Activated T-helper 1 cell treated with anti-CD3 and anti-CD28 coated beads, Interleukin-12 subunit alpha, Interleukin-12 subunit beta, Interleukin-2, Interleukin-4 antibody, amounts not matched to agents 30 ng/mL and 10 ng/mL and 1 ng/mL, durations not matched to agents 14 hours and 24 hours and 36 hours (primary cell): Measurements from ENCODE around the gene RSPH1. TPM values are rescaled to one million over a fixed set of nuclear protein-coding genes. Genes with fewer than 3 reads are reported as not detected.

Experiments
- DNase-seq: peaks from one replicate; pipeline ENCODE4 v3.0.0; 2021; ENCODE audit warnings: low spot score
- H3K27ac Mint-ChIP-seq: one replicate; pipeline ENCODE4 v1.8.0; 2021; ENCODE audit warnings: mild to moderate bottlenecking, mixed read lengths
- H3K27me3 Mint-ChIP-seq: one replicate; pipeline ENCODE4 v1.8.0; 2022; ENCODE audit warnings: mild to moderate bottlenecking, moderate library complexity, mixed read lengths; ENCODE audit not compliant: insufficient read depth
- H3K36me3 Mint-ChIP-seq: one replicate; pipeline ENCODE4 v1.8.0; 2021; ENCODE audit warnings: low read depth, mixed read lengths
- H3K4me1 Mint-ChIP-seq: one replicate; pipeline ENCODE4 v1.8.0; 2021; ENCODE audit warnings: low read depth, mixed read lengths
- H3K4me3 Mint-ChIP-seq: one replicate; pipeline ENCODE4 v1.8.0; 2021; ENCODE audit warnings: mild to moderate bottlenecking, moderate library complexity, mixed read lengths
- H3K9me3 Mint-ChIP-seq: one replicate; pipeline ENCODE4 v1.8.0; 2021; ENCODE audit warnings: mixed read lengths
- intact Hi-C: fragments of 100-400 bp; cut with micrococcal nuclease; formaldehyde crosslinking; loops from one replicate; pipeline ENCODE4 v1.15.1; 2024
- total RNA-seq: library from RNA; stranded (reverse); gene quantifications from 2 replicates; pipeline ENCODE4 v1.2.3, GENCODE V29; 2022

The RSPH1 gene
- total RNA-seq, 1 donor from 2014 or later = not detected

DNA sequence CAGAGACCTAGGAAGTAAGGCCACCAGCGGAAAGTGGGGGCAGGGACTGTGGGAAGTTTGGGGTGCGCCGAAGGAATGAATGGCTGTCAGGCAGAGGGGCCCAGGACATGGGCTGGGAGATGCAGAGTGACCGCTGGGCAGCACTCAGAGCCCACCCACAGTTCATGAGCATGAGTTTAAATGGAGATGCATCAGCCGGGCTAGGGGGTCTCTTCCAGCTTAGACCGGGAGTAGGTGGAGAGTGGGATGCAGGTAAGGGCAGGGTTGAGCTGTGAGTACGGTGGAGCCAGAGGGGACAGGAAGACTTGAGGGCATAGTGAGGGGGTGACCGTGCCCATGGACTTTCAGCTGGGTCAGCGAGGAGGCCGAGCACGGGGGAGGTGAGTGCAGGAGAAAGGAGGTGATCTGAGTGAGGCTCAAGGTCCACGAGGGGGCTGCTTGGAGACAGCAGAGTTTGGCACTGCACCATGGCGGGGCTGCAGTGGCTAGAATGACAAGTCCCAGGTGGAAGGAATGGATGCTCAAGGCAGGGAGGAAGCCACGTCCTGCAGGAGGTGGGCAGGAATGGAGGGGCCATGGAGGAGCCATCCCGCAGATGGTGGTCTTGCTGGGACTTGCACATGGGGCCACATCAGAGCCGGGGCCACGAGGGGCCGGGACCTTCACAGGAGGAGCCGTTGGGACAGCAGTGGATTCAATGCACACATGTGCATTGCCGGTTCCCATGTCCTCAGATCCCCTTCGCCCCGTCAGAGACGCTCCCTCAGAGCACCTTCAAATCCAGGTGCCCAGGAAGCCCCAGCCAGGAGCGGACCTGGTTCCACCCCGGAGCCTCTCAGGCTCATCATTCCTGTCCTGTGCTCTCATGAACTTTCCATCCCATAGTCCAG, 57.5 kb downstream of the RSPH1 start:
- Mint-ChIP-seq H3K27ac (peak overlapping the region; percentile 82), H3K4me1 (peaks cover 70% of the 10 kb centered on the region), H3K9me3 (peaks cover 16% of the 10 kb centered on the region), H3K36me3 (peaks cover 94% of the 10 kb centered on the region), H3K4me3 (no peak overlapping the region), H3K27me3 (no peaks in the 10 kb centered on the region)
- DNase-seq = no peak
- intact Hi-C loops = no loop called here

DNA sequence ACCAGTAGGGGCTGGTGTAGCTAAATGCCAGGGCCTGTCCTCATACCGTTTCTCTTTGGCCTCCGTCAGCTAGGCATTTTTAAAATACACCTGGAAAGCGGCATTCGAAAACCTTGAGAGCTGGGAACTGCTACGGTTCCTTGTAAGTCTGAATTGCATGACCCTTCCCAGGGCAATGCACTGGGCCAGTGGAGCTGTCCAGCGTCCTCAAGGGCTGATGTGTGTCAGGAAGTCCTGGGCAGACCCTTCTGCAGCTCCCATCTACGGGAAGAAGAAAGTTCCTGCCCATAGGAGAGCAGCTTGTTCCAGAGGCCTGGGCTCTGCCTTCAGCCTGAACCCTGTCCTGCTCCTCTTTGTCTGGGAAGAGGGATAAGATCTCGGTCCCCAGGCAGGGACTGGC, 58.2 kb downstream of the RSPH1 start:
- no peak overlapping the region for H3K4me3 Mint-ChIP-seq
- peaks cover 78% of the 10 kb centered on the region for H3K4me1 Mint-ChIP-seq
- no peaks in the 10 kb centered on the region for H3K27me3 Mint-ChIP-seq
- intact Hi-C loops = no loop called here
- peaks cover 94% of the 10 kb centered on the region for H3K36me3 Mint-ChIP-seq
- no peak for DNase-seq
- peaks cover 16% of the 10 kb centered on the region for H3K9me3 Mint-ChIP-seq
- H3K27ac Mint-ChIP-seq = peak overlapping the region; percentile 71

DNA sequence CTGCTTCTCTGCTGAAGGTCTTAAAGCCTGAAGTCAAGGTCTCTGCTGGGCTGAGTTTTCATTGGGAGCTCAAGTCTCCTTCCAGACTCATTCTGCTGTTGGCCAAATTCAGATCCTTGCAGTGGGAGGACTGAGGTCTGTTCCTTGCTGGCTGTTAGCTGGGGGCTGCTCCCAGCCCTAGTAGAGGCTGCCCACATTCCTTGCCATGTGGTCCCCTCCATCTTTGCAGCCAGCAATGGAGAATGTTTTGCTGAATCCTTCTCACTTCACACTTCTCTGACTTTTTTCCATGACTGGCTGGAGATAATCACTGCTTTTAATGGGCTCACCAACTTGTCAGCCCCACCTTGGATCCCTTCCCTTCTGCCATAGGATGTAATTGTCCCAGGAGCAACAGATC, 59.1 kb downstream of the RSPH1 start:
- Mint-ChIP-seq H3K36me3 (peaks cover 94% of the 10 kb centered on the region), H3K9me3 (peaks cover 22% of the 10 kb centered on the region), H3K27ac (peak overlapping the region; percentile 40), H3K27me3 (no peaks in the 10 kb centered on the region), H3K4me3 (no peak overlapping the region), H3K4me1 (peaks cover 85% of the 10 kb centered on the region)
- intact Hi-C loops = no loop called here
- no peak for DNase-seq

DNA sequence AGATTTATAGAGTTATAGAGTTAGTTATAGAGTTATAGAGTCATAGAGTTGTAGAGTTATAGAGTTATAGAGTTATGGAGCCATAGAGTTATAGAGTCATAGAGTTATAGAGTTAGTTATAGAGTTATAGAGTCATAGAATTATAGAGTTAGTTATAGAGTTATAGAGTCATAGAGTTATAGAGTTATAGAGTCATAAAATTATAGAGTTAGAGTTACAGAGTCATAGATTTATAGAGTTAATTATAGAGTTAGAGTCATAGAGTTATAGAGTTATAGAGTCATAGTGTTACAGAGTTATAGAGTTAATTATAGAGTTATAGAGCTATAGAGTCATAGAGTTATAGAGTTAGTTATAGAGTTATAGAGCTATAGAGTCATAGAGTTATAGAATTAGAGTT, 60.2 kb downstream of the RSPH1 start:
- H3K27ac Mint-ChIP-seq = no peak overlapping the region
- no peaks in the 10 kb centered on the region for H3K27me3 Mint-ChIP-seq
- peaks cover 96% of the 10 kb centered on the region for H3K36me3 Mint-ChIP-seq
- H3K9me3 Mint-ChIP-seq = peaks cover 22% of the 10 kb centered on the region
- no peak overlapping the region for H3K4me3 Mint-ChIP-seq
- intact Hi-C loops = no loop called here
- no peak for DNase-seq
- peaks cover 81% of the 10 kb centered on the region for H3K4me1 Mint-ChIP-seq

DNA sequence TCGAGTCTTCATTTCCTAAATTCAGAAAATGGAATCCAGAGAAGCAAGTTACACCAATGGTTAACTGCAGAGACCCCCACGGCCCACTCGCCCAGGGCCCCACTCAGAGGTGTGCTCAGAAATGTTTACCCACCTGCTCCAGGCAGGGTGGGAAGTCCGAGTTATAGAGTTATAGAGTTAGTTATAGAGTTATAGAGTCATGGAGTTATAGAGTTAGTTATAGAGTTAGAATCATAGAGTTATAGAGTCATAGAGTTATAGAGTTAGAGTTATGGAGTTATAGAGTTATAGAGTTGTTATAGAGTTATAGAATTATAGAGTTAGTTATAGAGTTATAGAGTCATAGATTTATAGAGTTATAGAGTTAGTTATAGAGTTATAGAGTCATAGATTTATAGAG, 60.6 kb downstream of the RSPH1 start:
- intact Hi-C loops = no loop called here
- H3K9me3 Mint-ChIP-seq = peaks cover 22% of the 10 kb centered on the region
- H3K4me1 Mint-ChIP-seq = peaks cover 77% of the 10 kb centered on the region
- H3K27ac Mint-ChIP-seq = no peak overlapping the region
- H3K4me3 Mint-ChIP-seq = no peak overlapping the region
- no peak for DNase-seq
- no peaks in the 10 kb centered on the region for H3K27me3 Mint-ChIP-seq
- peaks cover 94% of the 10 kb centered on the region for H3K36me3 Mint-ChIP-seq

DNA sequence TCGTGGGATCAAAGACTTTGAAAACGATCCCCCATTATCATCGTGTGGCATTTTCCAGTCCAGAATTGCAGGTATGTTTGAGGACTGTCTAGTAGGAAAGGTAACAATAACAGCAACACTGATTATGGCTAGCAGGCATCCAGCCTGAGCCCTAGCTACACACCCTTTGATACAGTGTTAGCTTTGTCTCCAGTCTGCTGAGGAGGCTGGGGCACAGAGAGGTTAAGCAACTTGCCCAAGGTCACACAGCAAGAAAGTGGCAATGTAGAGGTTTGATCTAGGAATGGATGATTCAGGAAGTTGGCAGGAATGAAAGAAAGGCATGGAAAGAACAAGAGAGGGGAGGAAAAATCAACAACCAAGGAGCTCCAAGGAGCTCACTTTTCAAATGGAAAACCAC, 61.1 kb downstream of the RSPH1 start:
- DNase-seq = no peak
- H3K4me1 Mint-ChIP-seq = peaks cover 71% of the 10 kb centered on the region
- intact Hi-C loops = no loop called here
- H3K36me3 Mint-ChIP-seq = peaks cover 94% of the 10 kb centered on the region
- H3K27ac Mint-ChIP-seq = peak overlapping the region; percentile 53
- peaks cover 22% of the 10 kb centered on the region for H3K9me3 Mint-ChIP-seq
- H3K27me3 Mint-ChIP-seq = no peaks in the 10 kb centered on the region
- no peak overlapping the region for H3K4me3 Mint-ChIP-seq

DNA sequence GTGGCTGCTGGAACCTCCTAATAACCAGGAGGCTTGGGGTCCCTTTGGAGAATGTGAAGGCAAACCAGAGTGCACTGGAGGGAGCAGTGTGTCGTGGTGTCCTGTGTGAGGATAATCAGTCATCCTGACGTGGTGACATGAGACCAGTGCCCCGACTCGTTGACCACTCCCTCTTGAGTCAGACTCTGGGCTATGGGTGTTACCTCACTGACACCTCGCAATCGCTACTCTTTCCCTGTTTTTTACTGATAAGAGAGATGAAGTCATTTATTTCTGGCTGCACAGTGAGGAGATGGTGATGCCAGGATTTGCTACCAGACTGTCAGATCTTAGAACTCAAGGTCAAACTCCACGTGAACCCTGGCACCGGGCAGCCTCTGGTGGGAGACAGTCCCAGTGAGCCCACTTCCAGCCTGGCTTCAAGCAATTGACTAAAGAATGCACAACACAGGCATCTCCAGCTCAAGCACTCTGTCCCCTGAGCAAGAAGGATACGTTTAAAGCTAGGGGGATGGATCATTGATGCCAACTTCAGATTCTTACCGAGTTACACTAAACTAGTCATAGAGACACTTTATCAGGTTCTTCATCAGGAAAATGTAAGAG, 62.0 kb downstream of the RSPH1 start:
- intact Hi-C loops = no loop called here
- Mint-ChIP-seq H3K27ac (peak overlapping the region; percentile 44), H3K4me3 (no peak overlapping the region), H3K27me3 (no peaks in the 10 kb centered on the region), H3K4me1 (peaks cover 63% of the 10 kb centered on the region), H3K9me3 (peaks cover 22% of the 10 kb centered on the region), H3K36me3 (peaks cover 94% of the 10 kb centered on the region)
- no peak for DNase-seq

DNA sequence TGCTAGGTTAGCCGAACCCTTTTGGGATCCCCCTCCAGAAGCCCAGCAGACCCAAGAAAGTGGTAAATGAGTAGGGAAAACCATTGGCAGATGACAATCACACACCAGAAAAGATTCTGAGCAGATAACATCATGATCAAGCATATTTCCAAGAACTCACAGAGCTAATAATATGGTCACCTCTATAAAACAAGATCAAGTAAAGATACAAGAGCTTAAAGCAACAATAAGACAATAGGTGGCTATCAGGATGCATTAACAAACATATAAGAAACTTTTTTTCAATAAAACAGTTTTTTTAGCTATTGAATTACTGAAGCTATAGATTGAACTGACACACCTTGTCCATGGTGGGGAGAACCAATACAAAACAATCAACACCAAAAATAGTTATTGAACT, 63.3 kb downstream of the RSPH1 start:
- H3K4me1 Mint-ChIP-seq = peaks cover 51% of the 10 kb centered on the region
- intact Hi-C loops = no loop called here
- DNase-seq = no peak
- peaks cover 22% of the 10 kb centered on the region for H3K9me3 Mint-ChIP-seq
- H3K27me3 Mint-ChIP-seq = no peaks in the 10 kb centered on the region
- H3K27ac Mint-ChIP-seq = no peak overlapping the region
- H3K4me3 Mint-ChIP-seq = no peak overlapping the region
- H3K36me3 Mint-ChIP-seq = peaks cover 89% of the 10 kb centered on the region

DNA sequence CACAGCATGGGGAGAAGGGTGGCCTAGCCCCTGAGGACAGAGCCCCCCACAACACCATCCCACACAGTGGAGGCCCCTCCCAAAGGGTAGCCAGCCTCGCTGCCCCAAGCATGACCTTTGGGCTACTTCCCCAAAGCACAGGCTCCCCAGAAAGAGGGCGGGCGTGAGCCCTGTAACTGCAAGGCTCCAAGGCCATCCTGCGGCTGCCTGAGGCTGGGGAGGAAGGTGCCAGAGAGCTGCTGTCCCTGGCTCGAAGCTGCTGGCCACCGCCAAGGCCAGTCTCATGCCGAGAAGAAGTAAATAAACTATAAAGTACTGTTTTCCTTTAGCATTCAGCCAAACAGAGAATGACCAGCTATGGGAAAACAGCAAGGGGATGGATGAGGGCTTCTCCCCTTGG, 64.8 kb downstream of the RSPH1 start:
- intact Hi-C loops = no loop called here
- DNase-seq = no peak
- Mint-ChIP-seq H3K4me3 (no peak overlapping the region), H3K4me1 (peaks cover 49% of the 10 kb centered on the region), H3K27me3 (no peaks in the 10 kb centered on the region), H3K36me3 (peaks cover 89% of the 10 kb centered on the region), H3K27ac (no peak overlapping the region), H3K9me3 (peaks cover 19% of the 10 kb centered on the region)

DNA sequence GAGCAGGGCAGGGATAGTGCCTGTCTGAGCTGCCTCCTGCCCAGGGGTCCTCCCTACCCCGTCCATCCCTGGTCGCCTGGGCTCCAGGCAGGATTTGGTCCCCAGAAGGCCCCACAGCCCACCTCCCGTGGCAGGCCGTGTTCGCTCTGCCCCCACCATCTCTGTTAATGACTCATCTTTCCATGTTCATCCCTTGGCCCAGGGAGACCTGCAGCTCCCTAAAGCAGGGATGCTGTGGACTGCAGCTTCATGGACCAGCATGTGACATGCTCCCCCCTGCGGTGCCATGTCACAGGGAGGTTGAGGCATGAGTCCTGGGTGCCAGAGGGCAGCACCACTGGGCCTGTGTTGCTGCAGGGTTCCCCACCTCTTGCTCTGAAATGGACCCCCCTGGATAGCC, 65.5 kb downstream of the RSPH1 start:
- Mint-ChIP-seq H3K9me3 (peaks cover 13% of the 10 kb centered on the region), H3K27ac (no peak overlapping the region), H3K4me1 (peaks cover 47% of the 10 kb centered on the region), H3K27me3 (no peaks in the 10 kb centered on the region), H3K36me3 (peaks cover 87% of the 10 kb centered on the region), H3K4me3 (no peak overlapping the region)
- DNase-seq = no peak
- intact Hi-C loops = no loop called here

DNA sequence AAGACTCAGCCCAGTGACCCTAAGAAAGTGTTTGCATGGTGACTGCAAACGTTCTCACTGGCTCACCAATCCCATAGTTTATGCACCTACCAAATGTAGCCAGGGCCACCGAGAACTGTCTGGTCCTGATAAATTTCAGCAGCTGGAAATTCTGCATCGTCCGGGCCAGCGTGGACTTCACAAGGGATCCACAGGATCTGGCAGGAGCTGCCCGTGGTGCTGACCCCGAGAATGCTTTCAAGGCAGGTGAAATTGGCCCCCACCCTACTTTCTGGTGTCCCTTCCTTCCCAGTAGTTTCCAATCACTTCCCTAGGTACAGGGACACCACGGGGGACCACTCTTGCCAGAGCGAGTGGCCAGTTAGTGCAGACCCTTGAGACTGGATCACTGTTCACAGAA, 66.2 kb downstream of the RSPH1 start:
- Mint-ChIP-seq H3K9me3 (peaks cover 12% of the 10 kb centered on the region), H3K4me1 (peaks cover 47% of the 10 kb centered on the region), H3K36me3 (peaks cover 85% of the 10 kb centered on the region), H3K27ac (no peak overlapping the region), H3K27me3 (no peaks in the 10 kb centered on the region), H3K4me3 (no peak overlapping the region)
- intact Hi-C loops = no loop called here
- no peak for DNase-seq

DNA sequence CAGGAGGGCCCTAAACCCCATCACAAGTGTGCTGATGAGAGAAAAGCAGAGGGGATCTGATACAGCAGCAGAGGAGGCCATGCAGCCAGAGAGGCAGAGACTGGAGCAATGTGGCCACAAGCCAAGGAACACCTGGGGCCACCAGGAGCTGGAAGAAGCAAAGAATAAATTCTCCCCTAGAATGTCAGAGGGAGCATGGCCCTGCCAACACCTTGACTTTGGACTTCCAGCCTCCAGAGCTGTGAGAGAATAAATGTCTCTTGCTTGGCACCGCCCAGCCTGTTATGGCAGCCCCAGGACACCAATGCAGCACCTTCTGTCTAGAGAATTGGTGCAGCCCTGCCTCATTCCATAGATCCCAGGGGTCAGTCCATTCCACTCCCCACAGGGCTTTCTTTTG, 67.0 kb downstream of the RSPH1 start:
- Mint-ChIP-seq H3K27me3 (no peaks in the 10 kb centered on the region), H3K9me3 (peaks cover 6% of the 10 kb centered on the region), H3K27ac (no peak overlapping the region), H3K36me3 (peaks cover 82% of the 10 kb centered on the region), H3K4me3 (no peak overlapping the region), H3K4me1 (peaks cover 47% of the 10 kb centered on the region)
- DNase-seq = no peak
- intact Hi-C loops = no loop called here

DNA sequence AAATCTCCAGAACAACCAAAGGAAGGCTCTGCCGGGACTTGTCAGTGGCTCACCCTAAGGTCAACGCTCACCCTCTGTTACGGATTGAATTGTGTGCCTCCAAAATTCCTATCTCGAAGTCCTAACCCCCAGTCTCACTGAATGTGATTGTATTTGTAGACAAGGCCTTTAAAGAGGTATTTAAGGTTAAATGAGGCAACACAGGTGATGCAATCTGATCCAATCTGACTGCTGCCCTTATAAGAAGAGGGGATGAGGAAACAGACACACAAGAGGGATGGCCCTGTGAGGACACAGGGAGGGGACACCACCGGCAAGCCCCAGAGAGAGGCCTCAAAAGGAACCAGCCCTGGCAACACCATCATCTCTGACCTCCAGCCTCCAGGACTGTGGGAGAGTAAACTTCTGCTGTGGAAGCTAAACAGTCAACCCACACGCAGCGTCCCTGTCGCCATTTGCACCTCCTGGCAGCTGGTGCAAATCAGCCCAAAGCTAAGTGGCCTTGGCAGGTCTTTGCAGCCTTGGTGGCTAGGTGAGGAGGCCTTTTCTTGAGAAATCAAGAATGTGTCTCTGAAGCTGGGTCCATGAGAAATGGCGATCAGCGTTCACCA, 68.1 kb downstream of the RSPH1 start:
- peaks cover 83% of the 10 kb centered on the region for H3K36me3 Mint-ChIP-seq
- no peak for DNase-seq

More for the DNA sequence above, 68.1 kb downstream of the RSPH1 start:
- Mint-ChIP-seq H3K4me1 (peaks cover 48% of the 10 kb centered on the region), H3K27ac (no peak overlapping the region), H3K4me3 (no peak overlapping the region), H3K9me3 (peaks cover 6% of the 10 kb centered on the region), H3K27me3 (no peaks in the 10 kb centered on the region)
- intact Hi-C loops = no loop called here
